Endodermal cell (in vitro differentiated cells): ENCODE data around the gene DLD. TPM values are rescaled to one million over a fixed set of nuclear protein-coding genes. Genes with fewer than 3 reads are reported as not detected.

Source experiments
- DNase-seq: peaks from one replicate; pipeline ENCODE4 v3.0.0-alpha.2; 2017
- H3K27ac ChIP-seq: 2 replicates; pipeline ENCODE4 v1.5.1; 2013; ENCODE audit warnings: mild to moderate bottlenecking, low read depth, low read length, moderate library complexity
- H3K27me3 ChIP-seq: 2 replicates; pipeline ENCODE4 v1.6.1; 2013; ENCODE audit warnings: mild to moderate bottlenecking, low read length, moderate library complexity; ENCODE audit not compliant: insufficient read depth, control insufficient read depth, poor library complexity, severe bottlenecking
- H3K36me3 ChIP-seq: 2 replicates; pipeline ENCODE4 v1.7.0; 2013; ENCODE audit warnings: mild to moderate bottlenecking, low read length, moderate library complexity; ENCODE audit not compliant: control insufficient read depth, insufficient read depth
- H3K4me1 ChIP-seq: one replicate; pipeline ENCODE4 v1.7.0; 2013; ENCODE audit warnings: low read length; ENCODE audit not compliant: control insufficient read depth, insufficient read depth
- H3K4me3 ChIP-seq: 2 replicates; pipeline ENCODE4 v1.5.1; 2013; ENCODE audit warnings: mild to moderate bottlenecking, low read length, moderate library complexity
- H3K9ac ChIP-seq: 2 replicates; pipeline ENCODE4 v1.6.1; 2013; ENCODE audit warnings: mild to moderate bottlenecking, low read length, moderate library complexity; ENCODE audit not compliant: poor library complexity, severe bottlenecking; ENCODE audit errors: extremely low read depth
- H3K9me3 ChIP-seq: 2 replicates; pipeline ENCODE4 v1.6.1; 2013; ENCODE audit warnings: mild to moderate bottlenecking, low read length, moderate library complexity; ENCODE audit not compliant: control insufficient read depth
- H3K27ac Mint-ChIP-seq: 2 replicates; pipeline ENCODE4 v1.8.0; 2020; ENCODE audit warnings: mixed read lengths
- H3K27me3 Mint-ChIP-seq: 2 replicates; pipeline ENCODE4 v1.8.0; 2021; ENCODE audit warnings: mild to moderate bottlenecking, mixed read lengths; ENCODE audit not compliant: insufficient read depth
- H3K36me3 Mint-ChIP-seq: 2 replicates; pipeline ENCODE4 v1.8.0; 2020; ENCODE audit warnings: low read depth, mixed read lengths
- H3K4me1 Mint-ChIP-seq: 2 replicates; pipeline ENCODE4 v1.8.0; 2020; ENCODE audit warnings: mixed read lengths
- H3K4me3 Mint-ChIP-seq: 2 replicates; pipeline ENCODE4 v1.8.0; 2020; ENCODE audit warnings: mild to moderate bottlenecking, moderate library complexity, mixed read lengths
- H3K9me3 Mint-ChIP-seq: 2 replicates; pipeline ENCODE4 v1.8.0; 2020; ENCODE audit warnings: mild to moderate bottlenecking, mixed read lengths
- WGBS, 2 experiments: methylation state at CpG; one replicate each; pipeline versions ENCODE4 v1.1.5 to v1.1.7; 2013; ENCODE audit warnings: missing lambda C conversion rate in 2 of 2, mixed read lengths in 1 of 2; ENCODE audit not compliant: insufficient coverage in 1 of 2, insufficient read length in 1 of 2; 5-methylcytosine and 5-hydroxymethylcytosine counted together
- total RNA-seq, 2 donors: library from RNA; stranded (reverse); fragmentation: NEBNext Ultra II Directional in 1 of 2; extraction: Animal tissue kit (Norgen Biotek cat#: 25700) in 1 of 2; gene quantifications; 2 replicates in 1 of 2; 3 replicates in 1 of 2; pipeline ENCODE4 v1.2.1, GENCODE V29; 2021
- TF ChIP-seq, protein P1 (sequence below): fragments of 200-600 bp; sonication (generic); conservative IDR thresholded peaks from 2 replicates; pipeline ENCODE4 v1.5.0; 2021; ENCODE audit warnings: antibody characterized with exemption, mild to moderate bottlenecking

DLD gene
- total RNA-seq, 2 donors from 2014 or later: 82.4 to 82.5 TPM

- DNase-seq: no peak
- Histone ChIP-seq H3K27ac (no peak overlapping the region), H3K27me3 (no peaks in the 10 kb centered on the region), H3K4me1 (peaks cover 7% of the 10 kb centered on the region), H3K9ac (no peak overlapping the region), H3K9me3 (no peaks in the 10 kb centered on the region), H3K4me3 (no peak overlapping the region), H3K36me3 (peaks cover 95% of the 10 kb centered on the region)
- TF ChIP-seq, protein P1, sequence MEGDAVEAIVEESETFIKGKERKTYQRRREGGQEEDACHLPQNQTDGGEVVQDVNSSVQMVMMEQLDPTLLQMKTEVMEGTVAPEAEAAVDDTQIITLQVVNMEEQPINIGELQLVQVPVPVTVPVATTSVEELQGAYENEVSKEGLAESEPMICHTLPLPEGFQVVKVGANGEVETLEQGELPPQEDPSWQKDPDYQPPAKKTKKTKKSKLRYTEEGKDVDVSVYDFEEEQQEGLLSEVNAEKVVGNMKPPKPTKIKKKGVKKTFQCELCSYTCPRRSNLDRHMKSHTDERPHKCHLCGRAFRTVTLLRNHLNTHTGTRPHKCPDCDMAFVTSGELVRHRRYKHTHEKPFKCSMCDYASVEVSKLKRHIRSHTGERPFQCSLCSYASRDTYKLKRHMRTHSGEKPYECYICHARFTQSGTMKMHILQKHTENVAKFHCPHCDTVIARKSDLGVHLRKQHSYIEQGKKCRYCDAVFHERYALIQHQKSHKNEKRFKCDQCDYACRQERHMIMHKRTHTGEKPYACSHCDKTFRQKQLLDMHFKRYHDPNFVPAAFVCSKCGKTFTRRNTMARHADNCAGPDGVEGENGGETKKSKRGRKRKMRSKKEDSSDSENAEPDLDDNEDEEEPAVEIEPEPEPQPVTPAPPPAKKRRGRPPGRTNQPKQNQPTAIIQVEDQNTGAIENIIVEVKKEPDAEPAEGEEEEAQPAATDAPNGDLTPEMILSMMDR: no peak
- Mint-ChIP-seq H3K27ac (no peak overlapping the region), H3K4me1 (peaks cover 17% of the 10 kb centered on the region), H3K9me3 (no peaks in the 10 kb centered on the region), H3K27me3 (no peaks in the 10 kb centered on the region), H3K36me3 (peaks cover 63% of the 10 kb centered on the region), H3K4me3 (no peak overlapping the region)
- 91 to 94% methylated on average over 5 to 6 of the region's 6 CpGs for WGBS, 2 experiments
Observed at GRCh38 chr7:107938456-107939250, 47.7 kb downstream of the DLD start.

- Mint-ChIP-seq H3K4me1 (peaks cover 10% of the 10 kb centered on the region), H3K36me3 (peaks cover 74% of the 10 kb centered on the region), H3K27me3 (no peaks in the 10 kb centered on the region), H3K27ac (no peak overlapping the region), H3K9me3 (no peaks in the 10 kb centered on the region), H3K4me3 (no peak overlapping the region)
- Histone ChIP-seq H3K4me1 (no peaks in the 10 kb centered on the region), H3K9me3 (no peaks in the 10 kb centered on the region), H3K27me3 (no peaks in the 10 kb centered on the region), H3K36me3 (peaks cover 96% of the 10 kb centered on the region), H3K9ac (no peak overlapping the region), H3K27ac (no peak overlapping the region), H3K4me3 (no peak overlapping the region)
- 95 to 98% methylated on average over 15 to 16 of the region's 16 CpGs for WGBS, 2 experiments
- no peak for DNase-seq
- TF ChIP-seq, protein P1: no peak
Observed at GRCh38 chr7:107939573-107940489, 48.8 kb downstream of the DLD start.

- Mint-ChIP-seq H3K27me3 (no peaks in the 10 kb centered on the region), H3K36me3 (peaks cover 73% of the 10 kb centered on the region), H3K27ac (no peak overlapping the region), H3K4me1 (peaks cover 10% of the 10 kb centered on the region), H3K4me3 (no peak overlapping the region), H3K9me3 (no peaks in the 10 kb centered on the region)
- H3K27me3 ChIP-seq: no peaks in the 10 kb centered on the region
- H3K9me3 ChIP-seq: no peaks in the 10 kb centered on the region
- TF ChIP-seq, protein P1: no peak
- H3K4me1 ChIP-seq: no peaks in the 10 kb centered on the region
- no peak overlapping the region for H3K27ac ChIP-seq
- 86 to 96% methylated on average over 4 of the region's 4 CpGs for WGBS, 2 experiments
- no peak overlapping the region for H3K4me3 ChIP-seq
- DNase-seq: no peak
- H3K36me3 ChIP-seq: peaks cover 96% of the 10 kb centered on the region
- no peak overlapping the region for H3K9ac ChIP-seq
Observed at GRCh38 chr7:107940951-107941350, 50.0 kb downstream of the DLD start.
